ENCODE results near the gene SLC37A2. TPM values are rescaled to one million over a fixed set of nuclear protein-coding genes. Genes with fewer than 3 reads are reported as not detected.

Gene SLC37A2
- total RNA-seq, 1 donor from 2014 or later: 1.3 TPM

DNA sequence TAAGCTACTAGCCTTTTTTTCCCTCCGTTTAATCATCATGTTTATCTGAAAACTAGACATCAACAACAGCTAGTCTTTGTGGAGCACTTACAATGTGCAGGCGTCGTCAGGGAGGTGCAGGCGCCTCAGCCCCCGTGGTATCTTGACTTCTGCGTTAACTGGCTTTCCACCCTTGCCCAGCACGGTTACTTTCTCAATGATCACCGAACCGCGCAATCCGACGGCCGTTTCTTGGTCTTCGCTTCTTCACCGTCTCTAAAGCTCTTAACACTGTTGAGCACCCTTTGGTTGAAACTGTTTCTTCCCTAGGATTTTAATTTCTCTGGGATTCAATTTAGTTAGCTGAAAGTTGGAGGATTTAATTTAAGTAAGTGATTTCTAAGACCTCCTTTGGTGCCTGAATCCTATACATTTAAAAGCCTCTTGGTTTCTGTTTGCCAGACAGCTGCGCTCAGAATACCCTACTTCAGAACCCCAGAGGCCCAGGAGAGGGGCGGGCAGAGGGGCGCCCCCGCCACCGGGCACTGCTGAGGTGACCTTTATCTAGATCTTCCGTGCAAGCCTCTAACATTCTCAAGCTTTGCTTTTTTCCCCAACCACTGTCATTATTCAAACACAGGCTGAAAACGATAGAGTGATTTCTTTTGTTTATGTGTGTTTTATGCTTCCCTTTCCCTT lies 66.3 kb downstream of the SLC37A2 start:
- Mint-ChIP-seq H3K36me3 (ENCODE audit: low read depth, unreplicated experiment) (no peaks in the 10 kb centered on the region), H3K27me3 (ENCODE audit: low read depth, unreplicated experiment) (peaks cover 11% of the 10 kb centered on the region), H3K4me1 (ENCODE audit: low read depth, unreplicated experiment) (peaks cover 18% of the 10 kb centered on the region), H3K27ac (ENCODE audit: unreplicated experiment) (peak overlapping the region; percentile 85), H3K4me3 (ENCODE audit: unreplicated experiment) (no peak overlapping the region), H3K9me3 (ENCODE audit: unreplicated experiment) (peaks cover 1% of the 10 kb centered on the region)
- Histone ChIP-seq H3K27ac (ENCODE audit: low read depth, low read length) (no peak overlapping the region), H3K9ac (ENCODE audit: low read length) (no peak overlapping the region), H3K4me2 (ENCODE audit: low read length) (peak overlapping the region; percentile 32), H3K4me1 (ENCODE audit: insufficient read depth, low read length) (no peaks in the 10 kb centered on the region), H4K20me1 (ENCODE audit: insufficient read depth, low read length) (no peaks in the 10 kb centered on the region), H2AFZ (ENCODE audit: low read depth, low read length) (peak overlapping the region; percentile 31), H3K9me3 (ENCODE audit: insufficient read depth, low read depth, low read length) (no peaks in the 10 kb centered on the region), H3K27me3 (ENCODE audit: insufficient read depth, low read length) (no peaks in the 10 kb centered on the region), H3K36me3 (ENCODE audit: insufficient read depth, low read length) (no peaks in the 10 kb centered on the region), H3K79me2 (ENCODE audit: insufficient read depth, low read length) (no peaks in the 10 kb centered on the region), H3K4me3 (ENCODE audit: insufficient read depth, low read depth, low read length) (no peak overlapping the region)
- TF ChIP-seq, protein P1, sequence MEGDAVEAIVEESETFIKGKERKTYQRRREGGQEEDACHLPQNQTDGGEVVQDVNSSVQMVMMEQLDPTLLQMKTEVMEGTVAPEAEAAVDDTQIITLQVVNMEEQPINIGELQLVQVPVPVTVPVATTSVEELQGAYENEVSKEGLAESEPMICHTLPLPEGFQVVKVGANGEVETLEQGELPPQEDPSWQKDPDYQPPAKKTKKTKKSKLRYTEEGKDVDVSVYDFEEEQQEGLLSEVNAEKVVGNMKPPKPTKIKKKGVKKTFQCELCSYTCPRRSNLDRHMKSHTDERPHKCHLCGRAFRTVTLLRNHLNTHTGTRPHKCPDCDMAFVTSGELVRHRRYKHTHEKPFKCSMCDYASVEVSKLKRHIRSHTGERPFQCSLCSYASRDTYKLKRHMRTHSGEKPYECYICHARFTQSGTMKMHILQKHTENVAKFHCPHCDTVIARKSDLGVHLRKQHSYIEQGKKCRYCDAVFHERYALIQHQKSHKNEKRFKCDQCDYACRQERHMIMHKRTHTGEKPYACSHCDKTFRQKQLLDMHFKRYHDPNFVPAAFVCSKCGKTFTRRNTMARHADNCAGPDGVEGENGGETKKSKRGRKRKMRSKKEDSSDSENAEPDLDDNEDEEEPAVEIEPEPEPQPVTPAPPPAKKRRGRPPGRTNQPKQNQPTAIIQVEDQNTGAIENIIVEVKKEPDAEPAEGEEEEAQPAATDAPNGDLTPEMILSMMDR (IDR thresholded peaks at IDR 0.05; ENCODE audit: insufficient read depth, low read depth, low read length): no peak
- no peak for TF ChIP-seq EZH2 (IDR thresholded peaks at IDR 0.05; ENCODE audit: insufficient read depth, low read length)
- FAIRE-seq: no peak
- no peak for DNase-seq (ENCODE audit: low read depth)

GRCh38 chr11:125132071-125132470 lies 69.0 kb downstream of the SLC37A2 start:
- Mint-ChIP-seq H3K9me3 (ENCODE audit: unreplicated experiment) (peaks cover 1% of the 10 kb centered on the region), H3K27ac (ENCODE audit: unreplicated experiment) (no peak overlapping the region), H3K4me1 (ENCODE audit: low read depth, unreplicated experiment) (peaks cover 18% of the 10 kb centered on the region), H3K4me3 (ENCODE audit: unreplicated experiment) (no peak overlapping the region), H3K27me3 (ENCODE audit: low read depth, unreplicated experiment) (peaks cover 6% of the 10 kb centered on the region), H3K36me3 (ENCODE audit: low read depth, unreplicated experiment) (no peaks in the 10 kb centered on the region)
- H3K9ac ChIP-seq (ENCODE audit: low read length): no peak overlapping the region
- H3K4me3 ChIP-seq (ENCODE audit: insufficient read depth, low read depth, low read length): no peak overlapping the region
- no peak overlapping the region for H2AFZ ChIP-seq (ENCODE audit: low read depth, low read length)
- no peaks in the 10 kb centered on the region for H3K79me2 ChIP-seq (ENCODE audit: insufficient read depth, low read length)
- FAIRE-seq (no peak), DNase-seq (ENCODE audit: low read depth) (no peak)
- H3K4me1 ChIP-seq (ENCODE audit: insufficient read depth, low read length): no peaks in the 10 kb centered on the region
- no peak overlapping the region for H3K27ac ChIP-seq (ENCODE audit: low read depth, low read length)
- H3K4me2 ChIP-seq (ENCODE audit: low read length): no peak overlapping the region
- no peaks in the 10 kb centered on the region for H4K20me1 ChIP-seq (ENCODE audit: insufficient read depth, low read length)
- peaks cover 2% of the 10 kb centered on the region for H3K27me3 ChIP-seq (ENCODE audit: insufficient read depth, low read length)
- no peaks in the 10 kb centered on the region for H3K36me3 ChIP-seq (ENCODE audit: insufficient read depth, low read length)
- TF ChIP-seq, protein P1 (IDR thresholded peaks at IDR 0.05; ENCODE audit: insufficient read depth, low read depth, low read length): no peak
- TF ChIP-seq EZH2 (IDR thresholded peaks at IDR 0.05; ENCODE audit: insufficient read depth, low read length): no peak
- no peaks in the 10 kb centered on the region for H3K9me3 ChIP-seq (ENCODE audit: insufficient read depth, low read depth, low read length)

DNA sequence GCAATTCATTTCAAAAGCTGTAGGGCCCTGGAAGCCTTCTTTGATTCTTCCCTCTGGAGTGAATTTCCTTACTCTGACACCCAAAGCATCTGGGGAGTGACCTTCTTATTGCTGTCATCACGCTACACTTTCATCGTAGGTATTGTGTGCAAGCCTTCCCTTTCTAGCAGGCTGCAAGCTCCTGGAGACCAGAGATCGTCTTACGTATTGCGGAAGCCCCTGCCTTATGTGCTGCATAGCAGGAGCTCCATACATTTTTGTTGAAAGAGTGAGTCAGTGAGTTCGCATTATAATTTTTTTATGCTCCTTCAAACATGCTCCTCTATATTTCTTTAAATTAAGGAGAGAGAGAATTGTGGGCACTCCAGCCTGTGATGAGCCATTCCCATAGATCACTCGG lies 69.5 kb downstream of the SLC37A2 start:
- Histone ChIP-seq H3K79me2 (ENCODE audit: insufficient read depth, low read length) (no peaks in the 10 kb centered on the region), H3K36me3 (ENCODE audit: insufficient read depth, low read length) (no peaks in the 10 kb centered on the region), H3K9ac (ENCODE audit: low read length) (no peak overlapping the region), H3K9me3 (ENCODE audit: insufficient read depth, low read depth, low read length) (no peaks in the 10 kb centered on the region), H3K27ac (ENCODE audit: low read depth, low read length) (no peak overlapping the region), H4K20me1 (ENCODE audit: insufficient read depth, low read length) (no peaks in the 10 kb centered on the region), H3K4me1 (ENCODE audit: insufficient read depth, low read length) (no peaks in the 10 kb centered on the region), H2AFZ (ENCODE audit: low read depth, low read length) (no peak overlapping the region), H3K27me3 (ENCODE audit: insufficient read depth, low read length) (peaks cover 2% of the 10 kb centered on the region), H3K4me2 (ENCODE audit: low read length) (no peak overlapping the region), H3K4me3 (ENCODE audit: insufficient read depth, low read depth, low read length) (no peak overlapping the region)
- H3K27ac Mint-ChIP-seq (ENCODE audit: unreplicated experiment): no peak overlapping the region
- H3K4me3 Mint-ChIP-seq (ENCODE audit: unreplicated experiment): no peak overlapping the region
- no peak for DNase-seq (ENCODE audit: low read depth)
- TF ChIP-seq EZH2 (IDR thresholded peaks at IDR 0.05; ENCODE audit: insufficient read depth, low read length): no peak
- H3K27me3 Mint-ChIP-seq (ENCODE audit: low read depth, unreplicated experiment): peaks cover 7% of the 10 kb centered on the region
- no peak for FAIRE-seq
- peaks cover 18% of the 10 kb centered on the region for H3K4me1 Mint-ChIP-seq (ENCODE audit: low read depth, unreplicated experiment)
- no peaks in the 10 kb centered on the region for H3K36me3 Mint-ChIP-seq (ENCODE audit: low read depth, unreplicated experiment)
- peaks cover 1% of the 10 kb centered on the region for H3K9me3 Mint-ChIP-seq (ENCODE audit: unreplicated experiment)
